NB4 (cell line): ENCODE data around the gene PAPSS1.

Source experiments
- DNase-seq: peaks from one replicate; pipeline ENCODE4 v3.0.0; 2010; ENCODE audit warnings: low read depth
- H3K4me3 ChIP-seq: one replicate; pipeline ENCODE4 v1.5.1; 2011; ENCODE audit warnings: mild to moderate bottlenecking, low read depth, low read length, moderate library complexity
- CTCF ChIP-seq: IDR thresholded peaks from one replicate; pipeline ENCODE4 v1.5.1; 2012; ENCODE audit warnings: low read depth, low read length
- MAX ChIP-seq: IDR thresholded peaks from 2 replicates; pipeline ENCODE4 v1.6.1; 2011; ENCODE audit warnings: low read depth, low read length
- MYC ChIP-seq: IDR thresholded peaks from 2 replicates; pipeline ENCODE4 v1.6.1; 2011; ENCODE audit warnings: low read depth, low read length
- POLR2A ChIP-seq: IDR thresholded peaks from 2 replicates; pipeline ENCODE4 v1.6.1; 2011; ENCODE audit warnings: mild to moderate bottlenecking; ENCODE audit not compliant: insufficient read length; ENCODE audit errors: extremely low read depth

PAPSS1 gene

DNA sequence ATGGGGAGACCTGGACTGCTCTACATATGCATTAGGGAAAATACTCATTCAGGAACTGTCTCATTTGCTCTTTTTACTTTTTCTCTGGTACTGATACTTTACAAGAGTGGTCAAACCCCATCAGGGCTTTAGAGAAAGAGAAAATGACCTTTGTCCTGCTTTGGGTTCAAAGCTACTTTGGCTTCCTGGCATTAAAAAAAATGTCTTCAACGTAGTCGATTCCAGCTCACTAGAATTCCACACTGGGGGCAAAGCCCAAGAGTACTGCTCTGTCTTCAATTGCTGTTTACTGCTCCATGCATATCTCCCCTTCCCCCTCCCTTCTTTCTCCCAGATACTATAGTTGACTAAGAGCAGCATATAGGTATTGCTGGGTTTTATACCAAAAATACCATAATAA, 98.0 kb downstream of the PAPSS1 start:
- TF ChIP-seq POLR2A (no peak), MAX (no peak), CTCF (no peak), MYC (no peak)
- DNase-seq = no peak

DNA sequence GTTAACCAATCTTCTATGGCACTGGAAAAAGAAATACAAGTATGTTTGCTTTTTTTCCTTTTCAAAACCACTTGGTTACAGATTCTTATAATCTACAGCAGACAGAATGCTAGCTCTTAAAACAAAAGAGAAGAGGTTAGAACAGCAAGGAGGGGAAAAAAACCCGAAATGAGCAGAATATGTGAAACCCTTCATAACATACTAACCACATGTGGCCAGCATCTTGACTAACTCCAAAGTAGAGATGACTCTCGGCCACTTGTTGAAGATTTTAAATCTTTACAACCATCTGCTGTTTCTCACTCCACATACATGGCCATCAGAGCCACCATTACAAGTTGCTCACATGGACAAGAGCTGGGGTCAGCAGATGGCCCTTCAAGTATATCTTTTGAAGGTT, 100.3 kb downstream of the PAPSS1 start:
- TF ChIP-seq MAX (no peak), MYC (no peak), POLR2A (no peak), CTCF (no peak)
- no peak for DNase-seq
- no peak overlapping the region for H3K4me3 ChIP-seq

More for the DNA sequence above, 98.0 kb downstream of the PAPSS1 start:
- no peak overlapping the region for H3K4me3 ChIP-seq

- DNase-seq = no peak
- no peak overlapping the region for H3K4me3 ChIP-seq
- TF ChIP-seq MAX (no peak), POLR2A (no peak), CTCF (no peak), MYC (no peak)
Measured at GRCh38 chr4:107619066-107619465, 101.0 kb downstream of the PAPSS1 start.

GRCh38 chr4:107618656-107619055, 101.4 kb downstream of the PAPSS1 start:
- TF ChIP-seq CTCF (no peak), MAX (no peak), POLR2A (no peak), MYC (no peak)
- no peak for DNase-seq
- no peak overlapping the region for H3K4me3 ChIP-seq

GRCh38 chr4:107616838-107617389, 103.1 kb downstream of the PAPSS1 start:
- TF ChIP-seq CTCF (no peak), MYC (no peak), MAX (no peak), POLR2A (no peak)
- H3K4me3 ChIP-seq = no peak overlapping the region
- no peak for DNase-seq
